HEK293 (cell line): ENCODE results near the gene EPS8L3.

Experiments
- CTCF ChIA-PET: fragments of 350-600 bp; formaldehyde crosslinking; extraction: SDS; loops from one replicate; lab custom pipeline; 2021; ENCODE audit warnings: antibody characterized with exemption; lab: Yijun Ruan, JAX
- POLR2A ChIA-PET: fragments of 300-600 bp; formaldehyde crosslinking; extraction: SDS; loops from one replicate; lab custom pipeline; 2020; ENCODE audit warnings: antibody characterized with exemption, inconsistent platforms; lab: Yijun Ruan, JAX
- H3K27ac ChIP-seq: fragments of 200-500 bp; sonication (Bioruptor generic); 2 replicates; pipeline ENCODE4 v1.5.1; 2014; ENCODE audit warnings: low read depth, low read length, control low read depth, inconsistent platforms; ENCODE audit errors: extremely low read depth
- H3K36me3 ChIP-seq, 2 experiments: fragments of 200-500 bp in 1 of 2; sonication (Bioruptor generic) in 1 of 2; 1 replicate in 1 of 2; 2 replicates in 1 of 2; pipeline ENCODE4 v1.5.1; 2014 to 2017; ENCODE audit warnings: inconsistent platforms in 2 of 2, low read length in 2 of 2; ENCODE audit not compliant: control insufficient read depth in 2 of 2, insufficient read depth in 1 of 2
- H3K4me1 ChIP-seq: fragments of 200-500 bp; sonication (Bioruptor generic); 2 replicates; pipeline ENCODE4 v1.5.1; 2014; ENCODE audit warnings: mild to moderate bottlenecking, low read length, inconsistent platforms; ENCODE audit not compliant: control insufficient read depth, insufficient read depth
- H3K4me3 ChIP-seq: 2 replicates; pipeline ENCODE4 v1.5.1; 2011; ENCODE audit warnings: low read depth, mild to moderate bottlenecking, control low read depth, low read length, moderate library complexity
- H3K9me3 ChIP-seq: fragments of 200-500 bp; sonication (Bioruptor generic); 2 replicates; pipeline ENCODE4 v1.5.1; 2014; ENCODE audit warnings: low read depth, low read length, inconsistent platforms; ENCODE audit not compliant: control insufficient read depth, insufficient read depth
- ELK4 ChIP-seq: IDR thresholded peaks from 2 replicates; pipeline ENCODE4 v1.6.1; 2011; ENCODE audit warnings: mild to moderate bottlenecking, low read depth, low read length, borderline replicate concordance
- KLF16 ChIP-seq: fragments of 450-650 bp; formaldehyde crosslinking; IDR thresholded peaks from 2 replicates; pipeline ENCODE4 v1.5.1; 2017; ENCODE audit warnings: missing biosample characterization, missing genetic modification characterization
- KLF9 ChIP-seq: fragments of 450-650 bp; formaldehyde crosslinking; IDR thresholded peaks from 2 replicates; pipeline ENCODE4 v1.5.1; 2016; ENCODE audit warnings: missing biosample characterization, missing genetic modification characterization, low read depth
- OVOL3 ChIP-seq: fragments of 450-650 bp; formaldehyde crosslinking; IDR thresholded peaks from 2 replicates; pipeline ENCODE4 v1.5.1; 2016; ENCODE audit warnings: missing biosample characterization, missing genetic modification characterization
- RBAK ChIP-seq: fragments of 450-650 bp; formaldehyde crosslinking; IDR thresholded peaks from 2 replicates; pipeline ENCODE4 v1.5.1; 2016; ENCODE audit warnings: missing biosample characterization, missing genetic modification characterization
- SETDB1 ChIP-seq: IDR thresholded peaks from one replicate; pipeline ENCODE4 v1.6.1; 2017; ENCODE audit warnings: mild to moderate bottlenecking, low read length, moderate library complexity, mixed read lengths; ENCODE audit not compliant: insufficient read length
- SP3 ChIP-seq: fragments of 450-650 bp; formaldehyde crosslinking; IDR thresholded peaks from 2 replicates; pipeline ENCODE4 v1.5.1; 2016; ENCODE audit warnings: missing biosample characterization, missing genetic modification characterization
- ZBTB49 ChIP-seq: fragments of 450-650 bp; formaldehyde crosslinking; IDR thresholded peaks from 2 replicates; pipeline ENCODE4 v1.5.1; 2016; ENCODE audit warnings: missing biosample characterization, missing genetic modification characterization, low read depth
- ZNF114 ChIP-seq: fragments of 450-650 bp; formaldehyde crosslinking; IDR thresholded peaks from 2 replicates; pipeline ENCODE4 v1.5.0; 2017; ENCODE audit warnings: missing biosample characterization, missing genetic modification characterization
- ZNF133 ChIP-seq: fragments of 450-650 bp; formaldehyde crosslinking; IDR thresholded peaks from 2 replicates; pipeline ENCODE4 v1.5.1; 2016; ENCODE audit warnings: missing biosample characterization, missing genetic modification characterization
- ZNF138 ChIP-seq: fragments of 450-650 bp; formaldehyde crosslinking; IDR thresholded peaks from 2 replicates; pipeline ENCODE4 v1.5.1; 2016; ENCODE audit warnings: missing biosample characterization, missing genetic modification characterization, borderline replicate concordance
- ZNF148 ChIP-seq: fragments of 450-650 bp; formaldehyde crosslinking; IDR thresholded peaks from 2 replicates; pipeline ENCODE4 v1.5.0; 2017; ENCODE audit warnings: missing biosample characterization, missing genetic modification characterization, borderline replicate concordance
- ZNF16 ChIP-seq: fragments of 450-650 bp; formaldehyde crosslinking; IDR thresholded peaks from 2 replicates; pipeline ENCODE4 v1.5.1; 2016; ENCODE audit warnings: low read depth, missing biosample characterization, missing genetic modification characterization
- ZNF2 ChIP-seq: fragments of 450-650 bp; formaldehyde crosslinking; IDR thresholded peaks from 2 replicates; pipeline ENCODE4 v1.5.1; 2016; ENCODE audit warnings: missing biosample characterization, missing genetic modification characterization
- ZNF26 ChIP-seq: fragments of 450-650 bp; formaldehyde crosslinking; IDR thresholded peaks from 2 replicates; pipeline ENCODE4 v1.5.1; 2016; ENCODE audit warnings: missing biosample characterization, missing genetic modification characterization
- ZNF488 ChIP-seq: fragments of 450-650 bp; formaldehyde crosslinking; IDR thresholded peaks from 2 replicates; pipeline ENCODE4 v1.5.1; 2016; ENCODE audit warnings: missing biosample characterization, missing genetic modification characterization
- ZNF555 ChIP-seq: fragments of 450-650 bp; formaldehyde crosslinking; conservative IDR thresholded peaks from 2 replicates; pipeline ENCODE4 v1.5.1; 2017; ENCODE audit warnings: missing biosample characterization, mild to moderate bottlenecking, missing genetic modification characterization, inconsistent platforms
- ZNF664 ChIP-seq: fragments of 450-650 bp; formaldehyde crosslinking; IDR thresholded peaks from 2 replicates; pipeline ENCODE4 v1.5.1; 2016; ENCODE audit warnings: missing biosample characterization, missing genetic modification characterization
- ZNF707 ChIP-seq: fragments of 450-650 bp; formaldehyde crosslinking; IDR thresholded peaks from 2 replicates; pipeline ENCODE4 v1.5.1; 2016; ENCODE audit warnings: missing biosample characterization, missing genetic modification characterization
- ZNF792 ChIP-seq: fragments of 450-650 bp; formaldehyde crosslinking; IDR thresholded peaks from 2 replicates; pipeline ENCODE4 v1.5.1; 2016; ENCODE audit warnings: missing biosample characterization, missing genetic modification characterization

The EPS8L3 gene

GRCh38 chr1:109765896-109766615, 2.3 kb upstream of the EPS8L3 start:
- Histone ChIP-seq H3K36me3 (no peaks in the 10 kb centered on the region), H3K4me1 (no peaks in the 10 kb centered on the region)
- CTCF ChIA-PET = interaction anchor here (1.1 to 2.1 kb wide), 3 partner anchors 8 to 128 kb away, joined by 4 to 11 read pairs (median 4); no protein-coding TSS in a partner anchor

More at GRCh38 chr1:109765896-109766615, 2.3 kb upstream of the EPS8L3 start:
- no peaks in the 10 kb centered on the region for H3K9me3 ChIP-seq
- H3K4me3 ChIP-seq = no peak overlapping the region
- POLR2A ChIA-PET = no interaction called here
- TF ChIP-seq ZNF148 (tag by site-specific recombination) (no peak), ZNF664 (tag by site-specific recombination) (no peak), ZNF707 (no peak), OVOL3 (tag by site-specific recombination) (no peak), SP3 (no peak), SETDB1 (no peak), ZNF792 (tag by site-specific recombination) (no peak), KLF16 (no peak), ZNF138 (tag by site-specific recombination) (no peak), ZBTB49 (no peak), ZNF555 (tag by site-specific recombination) (no peak), RBAK (no peak), ZNF16 (tag by site-specific recombination) (no peak), ZNF26 (tag by site-specific recombination) (no peak), ELK4 (no peak), KLF9 (tag by site-specific recombination) (no peak), ZNF114 (tag by site-specific recombination) (no peak), ZNF488 (no peak), ZNF2 (tag by site-specific recombination) (no peak), ZNF133 (tag by site-specific recombination) (no peak)
- no peak overlapping the region for H3K27ac ChIP-seq
